HG03097 (cell line): Measurements from ENCODE around the gene DBF4B.

ENCODE experiments used
- ATAC-seq: cut with Tn5 transposase; IDR thresholded peaks from one replicate; pipeline ENCODE4 v1.9.1; 2021; ENCODE audit not compliant: unreplicated experiment, low FRiP score

DBF4B gene

DNA sequence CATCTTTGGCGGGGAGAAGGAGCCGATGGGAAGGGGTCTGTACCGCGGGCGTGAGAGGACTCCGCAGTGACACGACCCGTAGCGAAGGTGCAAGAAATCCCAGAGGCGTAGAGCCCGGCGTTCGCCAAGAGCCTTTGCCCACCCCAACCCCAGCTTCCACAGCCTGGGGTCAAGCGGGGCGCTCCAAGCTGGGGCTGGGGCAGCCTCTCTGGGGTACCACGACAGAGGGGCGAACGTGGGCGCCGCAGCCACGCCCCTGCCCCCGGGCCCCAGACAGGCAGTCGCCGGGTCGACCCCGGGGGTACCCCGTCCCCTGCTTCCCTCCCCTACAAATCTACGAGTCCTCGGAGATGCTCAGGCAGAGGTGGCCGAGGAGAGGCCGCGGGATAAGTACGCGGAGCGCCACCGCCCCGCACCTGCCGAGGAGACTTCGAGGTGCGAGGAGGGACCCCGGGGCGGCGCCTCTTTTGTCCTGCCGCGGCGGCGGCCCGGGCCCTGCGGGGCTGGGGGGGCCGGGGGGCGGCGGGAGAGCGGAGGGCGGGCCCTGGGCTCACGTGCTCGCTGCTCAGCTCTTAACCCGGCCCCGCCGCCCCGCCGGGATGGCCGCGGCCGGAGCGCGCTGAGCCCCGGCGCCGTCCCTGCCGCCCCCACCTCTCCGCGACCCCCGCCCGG lies 50.1 kb downstream of the DBF4B start, which contains the start of gene ADAM11:
ADAM11 (plus strand) TSS at position 575 of the 672 bp plus-strand sequence. CDS start 212 bp downstream, outside the sequence.
- ATAC-seq, result no peak

- no peak for ATAC-seq
Measured at GRCh38 chr17:44759086-44759915, 50.8 kb downstream of the DBF4B start.

- ATAC-seq, result no peak
Measured at GRCh38 chr17:44759916-44760243, 51.4 kb downstream of the DBF4B start.

GRCh38 chr17:44760474-44761308 lies 52.2 kb downstream of the DBF4B start:
- no peak for ATAC-seq

GRCh38 chr17:44761932-44762810 lies 53.7 kb downstream of the DBF4B start:
- ATAC-seq, result no peak

GRCh38 chr17:44763170-44763569 lies 54.7 kb downstream of the DBF4B start:
- no peak for ATAC-seq

DNA sequence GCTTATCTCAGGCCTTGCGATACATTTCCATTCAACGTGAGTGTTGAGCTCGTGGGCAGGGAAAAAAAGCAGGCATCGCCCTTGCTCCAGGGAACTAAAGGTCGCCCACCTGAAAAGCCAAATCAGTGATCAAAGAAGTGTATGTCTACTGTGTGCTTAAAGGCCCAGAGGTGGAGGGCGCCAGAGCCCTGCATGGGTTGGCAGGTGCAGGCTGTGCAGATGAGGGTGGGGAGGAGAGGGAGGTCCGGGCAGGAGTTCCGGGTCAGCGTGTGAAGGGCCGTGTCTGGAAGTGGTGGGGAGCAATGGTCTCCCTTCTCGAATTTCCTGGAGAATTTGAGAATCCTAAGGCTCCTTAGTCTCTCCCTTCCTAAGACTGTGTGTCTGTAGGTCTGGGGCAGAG lies 57.5 kb downstream of the DBF4B start:
- no peak for ATAC-seq

DNA sequence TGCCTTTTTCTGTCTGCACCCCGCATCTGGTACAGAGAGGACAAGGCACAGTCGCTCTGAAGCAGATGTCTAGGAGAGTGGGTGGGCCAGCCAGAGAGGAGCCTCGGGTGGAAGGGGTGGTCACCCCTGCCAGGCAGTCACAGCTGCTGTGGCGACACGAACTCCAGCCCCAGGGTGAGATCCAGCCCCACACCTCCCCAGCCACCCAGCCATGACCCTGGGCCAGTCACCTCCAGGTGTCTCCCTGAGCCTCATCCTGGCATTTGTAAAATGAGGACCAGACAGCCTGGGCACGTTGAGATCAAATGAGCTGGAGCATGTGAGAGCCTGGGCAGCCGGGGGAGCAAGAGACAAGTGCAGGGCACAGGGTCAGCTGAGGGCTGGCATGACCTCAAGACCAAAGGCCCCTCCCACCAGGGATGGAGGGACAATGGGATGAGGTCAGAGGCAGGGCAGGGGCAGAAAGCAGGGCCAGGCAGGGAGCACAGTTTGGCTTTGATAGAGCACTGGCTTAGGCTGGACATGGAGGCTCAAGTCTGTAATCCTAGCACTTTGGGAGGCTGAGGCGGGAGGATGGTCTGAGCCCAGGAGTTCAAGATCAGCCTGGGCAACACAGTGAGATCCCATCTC lies 58.1 kb downstream of the DBF4B start:
- no peak for ATAC-seq

DNA sequence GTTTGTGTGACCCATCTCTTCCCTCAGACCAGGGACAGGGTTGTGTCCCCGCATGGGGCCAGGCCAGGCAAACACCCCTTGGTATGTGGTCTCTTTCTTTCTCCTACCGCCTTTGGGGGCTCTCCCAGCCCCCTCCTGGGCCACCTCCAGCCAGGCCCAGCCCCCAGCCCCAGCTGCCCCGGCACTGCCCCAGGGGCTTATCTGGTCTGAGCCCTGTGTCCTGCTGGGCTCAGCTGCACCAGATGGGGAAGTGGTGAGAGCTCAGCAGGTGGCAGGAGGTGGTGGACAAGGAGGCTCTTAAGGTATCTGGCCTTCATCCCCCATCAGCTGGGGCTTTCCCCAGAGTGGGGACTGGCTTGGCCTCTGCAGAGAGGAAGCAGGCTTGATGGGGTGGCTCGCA lies 59.0 kb downstream of the DBF4B start:
- ATAC-seq, result no peak

- ATAC-seq, result no peak
Measured at GRCh38 chr17:44768505-44769142, 60.2 kb downstream of the DBF4B start.

DNA sequence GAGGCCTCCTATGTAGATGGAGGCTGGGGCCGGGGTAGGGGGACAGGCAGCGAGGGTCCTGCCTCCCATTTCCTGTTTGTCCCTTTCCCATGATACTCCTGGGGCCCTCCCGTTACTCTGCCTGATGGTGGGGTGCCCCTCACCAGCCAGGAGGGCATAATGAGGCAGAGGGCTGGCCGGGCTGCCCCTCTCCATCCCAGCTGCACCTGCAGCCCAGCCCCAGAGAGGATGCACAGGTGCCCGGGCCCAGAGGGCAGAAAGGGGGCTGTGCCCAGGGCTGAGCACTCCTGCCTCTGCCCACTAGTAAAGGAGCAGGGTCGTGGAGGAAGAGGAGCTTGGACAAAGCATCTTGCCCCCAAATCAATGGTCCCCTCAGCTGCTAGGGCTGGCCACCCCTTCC lies 60.8 kb downstream of the DBF4B start:
- no peak for ATAC-seq

GRCh38 chr17:44769647-44770084 lies 61.2 kb downstream of the DBF4B start:
- ATAC-seq, result no peak

- ATAC-seq, result no peak
Measured at GRCh38 chr17:44770166-44770925, 61.9 kb downstream of the DBF4B start.

DNA sequence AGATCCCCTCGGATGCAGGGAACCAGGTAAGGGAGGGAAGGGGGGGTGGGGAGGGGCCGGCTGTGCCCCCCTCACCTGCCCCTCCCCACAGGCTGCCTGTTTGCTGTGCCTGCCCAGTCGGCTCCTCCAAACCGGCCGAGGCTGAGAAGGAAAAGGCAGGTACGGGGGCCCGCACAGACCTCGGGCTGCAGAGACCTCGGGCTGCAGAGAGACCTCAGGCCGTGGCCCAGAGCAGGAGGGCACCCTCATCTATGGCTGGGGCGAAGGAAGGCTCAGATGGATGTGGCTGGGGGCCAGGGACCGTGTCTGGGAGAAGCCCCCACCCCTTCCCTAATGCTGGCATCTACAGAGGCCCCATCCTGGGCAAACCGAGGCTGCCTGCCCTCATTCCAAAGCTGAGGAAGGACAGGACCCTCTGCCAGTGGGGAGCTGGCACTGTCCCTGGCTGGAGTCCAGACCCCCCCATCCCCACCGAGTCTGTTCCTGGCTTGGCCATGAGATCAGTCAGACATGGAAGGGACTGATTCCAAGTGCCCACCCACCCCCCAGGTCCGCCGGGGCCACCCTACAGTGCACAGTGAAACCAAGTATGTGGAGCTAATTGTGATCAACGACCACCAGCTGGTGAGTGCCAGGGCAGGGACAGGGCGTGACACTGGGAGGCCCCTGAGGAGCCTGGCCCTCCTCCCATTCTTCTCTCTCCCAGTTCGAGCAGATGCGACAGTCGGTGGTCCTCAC lies 64.0 kb downstream of the DBF4B start:
- ATAC-seq, result no peak

DNA sequence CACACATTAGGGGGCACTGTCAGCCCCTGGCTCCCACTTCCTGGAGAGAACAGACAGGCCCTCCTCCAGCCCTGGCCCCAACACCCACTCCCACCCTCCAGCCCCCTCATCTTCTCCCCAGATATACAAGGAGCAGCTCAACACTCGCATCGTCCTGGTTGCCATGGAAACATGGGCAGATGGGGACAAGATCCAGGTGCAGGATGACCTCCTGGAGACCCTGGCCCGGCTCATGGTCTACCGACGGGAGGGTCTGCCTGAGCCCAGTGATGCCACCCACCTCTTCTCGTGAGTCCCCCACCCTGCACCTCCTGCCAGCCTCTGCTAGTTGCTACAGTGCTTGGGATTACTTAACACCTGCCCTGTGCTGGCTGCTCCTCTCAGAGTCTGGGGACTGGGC lies 64.7 kb downstream of the DBF4B start:
- no peak for ATAC-seq

- no peak for ATAC-seq
Measured at GRCh38 chr17:44774271-44775135, 66.0 kb downstream of the DBF4B start.
